Ishikawa (cell line): ENCODE results near the gene COPS7A.
A peak's percentile ranks its signal among the peaks of the same experiment; 100 is the strongest.

Source experiments
- CEBPB ChIP-seq: IDR thresholded peaks from 2 replicates; pipeline ENCODE4 v1.6.1; 2012
- CREB1 ChIP-seq: IDR thresholded peaks from 2 replicates; pipeline ENCODE4 v1.6.1; 2012; ENCODE audit warnings: low read depth
- EGR1 ChIP-seq: IDR thresholded peaks from 2 replicates; pipeline ENCODE4 v1.6.1; 2012
- EP300 ChIP-seq: IDR thresholded peaks from 2 replicates; pipeline ENCODE4 v1.6.1; 2012; ENCODE audit warnings: borderline replicate concordance
- FOXM1 ChIP-seq: IDR thresholded peaks from 2 replicates; pipeline ENCODE4 v1.6.1; 2012; ENCODE audit warnings: low read depth, borderline replicate concordance
- NFIC ChIP-seq: IDR thresholded peaks from 2 replicates; pipeline ENCODE4 v1.6.1; 2012
- RAD21 ChIP-seq: IDR thresholded peaks from 2 replicates; pipeline ENCODE4 v1.6.1; 2012; ENCODE audit warnings: low read depth
- REST ChIP-seq: IDR thresholded peaks from 2 replicates; pipeline ENCODE4 v1.6.1; 2012; ENCODE audit warnings: low read depth, mild to moderate bottlenecking
- TAF1 ChIP-seq: IDR thresholded peaks from 2 replicates; pipeline ENCODE4 v1.6.1; 2012; ENCODE audit warnings: low read depth, mild to moderate bottlenecking
- TCF12 ChIP-seq: IDR thresholded peaks from 2 replicates; pipeline ENCODE4 v1.6.1; 2012; ENCODE audit warnings: low read depth
- TEAD4 ChIP-seq: IDR thresholded peaks from 2 replicates; pipeline ENCODE4 v1.6.1; 2012
- USF1 ChIP-seq: IDR thresholded peaks from 2 replicates; pipeline ENCODE4 v1.6.1; 2012
- YY1 ChIP-seq: IDR thresholded peaks from 2 replicates; pipeline ENCODE4 v1.6.1; 2012; ENCODE audit warnings: low read depth
- ZBTB7A ChIP-seq: IDR thresholded peaks from 2 replicates; pipeline ENCODE4 v1.6.1; 2012; ENCODE audit warnings: low read depth
- TF ChIP-seq, protein P1 (sequence below): IDR thresholded peaks from 2 replicates; pipeline ENCODE4 v1.6.1; 2012

Gene COPS7A

DNA sequence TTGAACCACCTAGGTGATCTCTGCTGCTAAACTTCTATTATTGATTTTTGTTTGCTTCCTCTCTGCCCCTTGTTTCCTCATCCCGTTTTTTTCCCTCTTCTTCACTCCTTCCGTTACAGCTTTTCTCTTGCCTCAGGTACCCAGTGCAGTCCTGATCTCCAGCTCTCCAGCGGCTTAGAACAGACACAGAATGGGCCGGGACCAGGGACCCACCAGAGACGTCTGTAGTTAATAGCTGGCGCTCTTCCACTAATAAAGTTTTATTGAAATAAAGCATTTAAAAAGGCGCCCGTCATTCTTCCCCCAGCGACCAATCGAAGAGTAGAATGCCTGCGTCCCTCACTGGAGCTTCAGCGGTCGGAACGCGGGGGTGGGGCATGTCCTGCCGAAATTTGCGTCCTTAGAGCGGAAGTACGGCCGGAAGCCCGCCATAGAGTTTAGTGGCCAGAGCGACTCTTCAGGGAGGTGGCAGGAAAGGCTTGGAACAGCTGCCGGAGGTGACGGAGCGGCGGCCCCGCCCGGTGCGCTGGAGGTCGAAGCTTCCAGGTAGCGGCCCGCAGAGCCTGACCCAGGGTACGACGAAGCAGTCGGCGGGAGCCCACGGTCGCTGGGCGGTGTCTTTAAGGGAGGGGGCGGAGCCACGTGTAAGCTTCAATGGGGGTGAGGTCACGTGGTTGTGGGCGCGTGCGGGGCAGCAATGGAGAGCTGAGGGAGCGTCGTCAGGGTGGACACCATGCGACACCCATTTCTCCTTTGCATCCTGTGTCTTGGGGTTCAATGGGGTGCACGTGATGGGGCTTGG, at the start of gene COPS7A:
Gene COPS7A, plus strand, starts transcription at position 440 of the 802 bp plus-strand sequence. CDS start 611 bp downstream, outside the sequence.
- peak; percentile 87 for TF ChIP-seq TCF12
- no peak for TF ChIP-seq REST
- no peak for TF ChIP-seq NFIC
- no peak for TF ChIP-seq CEBPB
- TF ChIP-seq, protein P1, sequence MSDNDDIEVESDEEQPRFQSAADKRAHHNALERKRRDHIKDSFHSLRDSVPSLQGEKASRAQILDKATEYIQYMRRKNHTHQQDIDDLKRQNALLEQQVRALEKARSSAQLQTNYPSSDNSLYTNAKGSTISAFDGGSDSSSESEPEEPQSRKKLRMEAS, result peak; percentile 100
- peak; percentile 87 for TF ChIP-seq TAF1
- TF ChIP-seq ZBTB7A, result peak; percentile 18; the same call in 1 of the 2 replicates
- TF ChIP-seq FOXM1, result peak; percentile 79
- TF ChIP-seq TEAD4, result peak; percentile 56; the same call in 1 of the 2 replicates
- peak; percentile 99 for TF ChIP-seq USF1
- TF ChIP-seq EGR1, result peak; percentile 66
- peak; percentile 89 for TF ChIP-seq CREB1
- peak; percentile 82 for TF ChIP-seq YY1
- TF ChIP-seq RAD21, result no peak; the same call in 1 of the 2 replicates
- peak; percentile 38; the same call in 1 of the 2 replicates for TF ChIP-seq EP300

DNA sequence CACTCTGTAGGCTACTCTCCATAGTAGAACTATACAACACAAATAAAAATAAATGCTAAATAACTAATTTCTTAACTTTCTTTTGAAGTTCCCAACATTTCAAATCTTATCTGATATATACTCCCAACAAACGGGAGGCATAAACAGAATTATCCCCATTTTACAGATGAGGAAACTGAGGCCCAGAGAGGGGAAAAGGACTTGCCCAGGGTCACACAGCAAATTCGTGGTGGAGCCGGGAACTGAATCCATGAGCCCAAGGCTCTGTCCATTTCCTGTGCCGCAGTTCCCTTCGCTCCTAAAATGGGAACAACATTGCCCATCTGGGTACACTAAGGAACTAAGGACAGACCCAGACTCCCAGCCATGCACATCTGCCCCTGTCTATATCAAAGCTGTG, 46.9 kb upstream of the COPS7A start:
- TF ChIP-seq USF1 (no peak), CEBPB (no peak), YY1 (no peak), REST (no peak), EP300 (no peak), TAF1 (no peak)

DNA sequence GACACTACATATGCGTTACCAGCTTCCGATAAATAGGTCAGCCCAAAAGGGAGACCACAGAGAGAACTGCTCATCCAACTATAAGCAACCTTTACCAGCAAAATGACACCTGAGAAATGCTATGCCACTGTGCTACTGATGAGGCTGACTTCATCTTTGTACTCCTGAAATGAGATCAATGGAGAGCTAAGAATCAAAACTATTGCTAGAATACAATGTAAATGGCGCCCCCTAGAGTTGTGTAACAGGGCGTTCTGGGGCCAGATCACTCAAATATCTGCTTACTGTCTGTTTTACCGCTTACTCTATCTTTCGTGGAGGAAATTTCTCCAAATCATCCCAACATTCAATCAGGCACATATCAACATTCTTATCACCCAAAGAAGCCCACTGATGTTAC, 39.2 kb upstream of the COPS7A start:
- TF ChIP-seq REST, result no peak
- no peak for TF ChIP-seq EGR1
- TF ChIP-seq EP300, result no peak
- TF ChIP-seq, protein P1, result no peak
- TF ChIP-seq RAD21, result peak; percentile 56
- TF ChIP-seq CEBPB, result peak; percentile 41; the same call in 1 of the 2 replicates
- TF ChIP-seq CREB1, result no peak

DNA sequence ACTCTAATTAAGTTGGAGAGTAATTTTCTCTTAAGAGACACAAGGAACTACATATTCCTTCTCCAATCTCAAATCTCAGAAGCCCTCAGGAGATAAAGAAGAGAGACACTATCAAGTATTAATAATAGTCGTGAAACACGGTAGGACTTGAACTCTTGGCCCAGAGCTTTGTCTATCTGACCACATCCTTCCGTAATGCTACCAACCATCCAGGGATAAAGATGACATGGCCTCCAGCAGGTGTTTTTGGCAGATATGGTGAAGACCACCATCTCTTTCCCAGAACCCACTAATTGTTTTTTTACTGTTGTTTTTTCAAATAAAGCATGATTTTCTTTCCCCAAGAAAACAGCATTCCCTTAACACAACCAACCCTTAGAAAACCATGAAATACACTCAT, 38.0 kb upstream of the COPS7A start:
- TF ChIP-seq REST, result no peak
- TF ChIP-seq NFIC, result no peak
- no peak for TF ChIP-seq EP300
- TF ChIP-seq EGR1, result no peak
- no peak for TF ChIP-seq TAF1
- TF ChIP-seq CREB1, result no peak
- no peak for TF ChIP-seq FOXM1
- TF ChIP-seq YY1, result no peak
- no peak for TF ChIP-seq ZBTB7A
